Mesenchymal stem cell (in vitro differentiated cells and primary cell): ENCODE results near the gene MED10.

ENCODE experiments used
- DNase-seq: peaks from one replicate; pipeline ENCODE4 v3.0.0-alpha.2; 2013
- H2AFZ ChIP-seq: one replicate; pipeline ENCODE4 v1.6.1; 2013; ENCODE audit warnings: low read depth, mild to moderate bottlenecking, control low read depth, inconsistent platforms, low read length, moderate library complexity
- H2AK5ac ChIP-seq: 2 replicates; pipeline ENCODE4 v1.6.1; 2013; ENCODE audit warnings: low read length, moderate library complexity, mild to moderate bottlenecking, inconsistent platforms; ENCODE audit not compliant: severe bottlenecking
- H2BK120ac ChIP-seq: one replicate; pipeline ENCODE4 v1.6.1; 2013; ENCODE audit warnings: low read depth, mild to moderate bottlenecking, inconsistent platforms, low read length, moderate library complexity
- H2BK12ac ChIP-seq, 2 experiments: one replicate each; pipeline ENCODE4 v1.6.1; 2013; ENCODE audit warnings: inconsistent platforms in 2 of 2, low read length in 2 of 2, mild to moderate bottlenecking in 2 of 2, moderate library complexity in 2 of 2, control low read depth in 1 of 2
- H2BK15ac ChIP-seq: one replicate; pipeline ENCODE4 v1.6.1; 2013; ENCODE audit warnings: mild to moderate bottlenecking, low read depth, inconsistent platforms; ENCODE audit not compliant: poor library complexity, severe bottlenecking
- H2BK5ac ChIP-seq: 2 replicates; pipeline ENCODE4 v1.6.1; 2013; ENCODE audit warnings: low read depth, mild to moderate bottlenecking, low read length, control low read depth, inconsistent platforms; ENCODE audit not compliant: poor library complexity, severe bottlenecking
- H3K14ac ChIP-seq, 2 experiments: one replicate each; pipeline ENCODE4 v1.6.1; 2013; ENCODE audit warnings: inconsistent platforms in 2 of 2, low read length in 2 of 2, control low read depth in 1 of 2, mild to moderate bottlenecking in 1 of 2, moderate library complexity in 1 of 2
- H3K18ac ChIP-seq, 2 experiments: one replicate each; pipeline ENCODE4 v1.6.1; 2013; ENCODE audit warnings: inconsistent platforms in 2 of 2, low read length in 2 of 2, control low read depth in 1 of 2, low read depth in 1 of 2, mild to moderate bottlenecking in 1 of 2
- H3K23ac ChIP-seq, 2 experiments: one replicate each; pipeline ENCODE4 v1.6.1; 2013; ENCODE audit warnings: inconsistent platforms in 2 of 2, low read length in 2 of 2, mild to moderate bottlenecking in 2 of 2, moderate library complexity in 2 of 2, control low read depth in 1 of 2
- H3K27ac ChIP-seq: 2 replicates; pipeline ENCODE4 v1.5.1; 2013; ENCODE audit warnings: mild to moderate bottlenecking, moderate library complexity, low read length, control low read depth, inconsistent platforms; ENCODE audit not compliant: poor library complexity, severe bottlenecking
- H3K27me3 ChIP-seq, 2 experiments: 2 replicates each; pipeline versions ENCODE4 v1.6.1 to v1.7.0; 2013; ENCODE audit warnings: low read length in 2 of 2, mild to moderate bottlenecking in 2 of 2, moderate library complexity in 2 of 2, control low read depth in 1 of 2, inconsistent platforms in 1 of 2; ENCODE audit not compliant: control insufficient read depth in 1 of 2, insufficient read depth in 1 of 2
- H3K36me3 ChIP-seq, 2 experiments: 2 replicates each; pipeline versions ENCODE4 v1.6.1 to v1.7.0; 2013; ENCODE audit warnings: low read length in 2 of 2, control low read depth in 1 of 2, inconsistent platforms in 1 of 2, low read depth in 1 of 2, mild to moderate bottlenecking in 1 of 2; ENCODE audit not compliant: insufficient read depth in 2 of 2, control insufficient read depth in 1 of 2
- H3K4ac ChIP-seq, 2 experiments: one replicate each; pipeline ENCODE4 v1.6.1; 2013; ENCODE audit warnings: inconsistent platforms in 2 of 2, low read length in 2 of 2, mild to moderate bottlenecking in 2 of 2, moderate library complexity in 2 of 2, control low read depth in 1 of 2, low read depth in 1 of 2
- H3K4me1 ChIP-seq: 2 replicates; pipeline ENCODE4 v1.6.1; 2013; ENCODE audit warnings: low read depth, low read length, control low read depth; ENCODE audit not compliant: control insufficient read depth, insufficient read depth
- H3K4me2 ChIP-seq: 2 replicates; pipeline ENCODE4 v1.6.1; 2013; ENCODE audit warnings: low read length, mild to moderate bottlenecking, inconsistent platforms; ENCODE audit not compliant: poor library complexity, severe bottlenecking
- H3K4me3 ChIP-seq, 2 experiments: 2 replicates each; pipeline versions ENCODE4 v1.5.1 to v1.7.0; 2013; ENCODE audit warnings: low read length in 2 of 2, mild to moderate bottlenecking in 2 of 2, control low read depth in 1 of 2, low read depth in 1 of 2; ENCODE audit not compliant: insufficient read depth in 1 of 2
- H3K79me1 ChIP-seq: replicated peaks from 2 replicates; pipeline ENCODE4 v1.6.1; 2013; ENCODE audit warnings: mild to moderate bottlenecking, control low read depth, low read length, inconsistent platforms; ENCODE audit not compliant: poor library complexity, severe bottlenecking
- H3K9ac ChIP-seq: 2 replicates; pipeline ENCODE4 v1.7.0; 2013; ENCODE audit warnings: mild to moderate bottlenecking, low read length, moderate library complexity
- H3K9me3 ChIP-seq: 2 replicates; pipeline ENCODE4 v1.7.0; 2013; ENCODE audit warnings: mild to moderate bottlenecking, low read length; ENCODE audit not compliant: control insufficient read depth
- H4K8ac ChIP-seq: one replicate; pipeline ENCODE4 v1.6.1; 2013; ENCODE audit warnings: inconsistent platforms, mild to moderate bottlenecking, low read length, moderate library complexity
- H4K91ac ChIP-seq: one replicate; pipeline ENCODE4 v1.6.1; 2013; ENCODE audit warnings: mild to moderate bottlenecking, low read length, inconsistent platforms
- WGBS: methylation state at CpG from one replicate; pipeline ENCODE4 v1.1.7; 2013; ENCODE audit warnings: mixed read lengths; 5-methylcytosine and 5-hydroxymethylcytosine counted together

MED10 gene

GRCh38 chr5:6395621-6396020 is 17.3 kb upstream of the MED10 start:
- Histone ChIP-seq H2BK120ac (no peak overlapping the region), H2BK15ac (no peak overlapping the region), H3K27me3 (peaks cover 9 to 46% of the 10 kb centered on the region in 2 experiments), H3K23ac (no peak overlapping the region), H2BK12ac (no peak overlapping the region), H3K79me1 (no peaks in the 10 kb centered on the region), H3K36me3 (no peaks in the 10 kb centered on the region), H3K4me1 (no peaks in the 10 kb centered on the region), H3K9ac (no peak overlapping the region), H4K8ac (no peak overlapping the region), H3K4ac (no peak overlapping the region), H3K9me3 (no peaks in the 10 kb centered on the region), H3K4me2 (no peak overlapping the region), H4K91ac (no peak overlapping the region), H3K4me3 (no peak overlapping the region), H3K14ac (no peak overlapping the region), H2BK5ac (no peak overlapping the region), H3K27ac (no peak overlapping the region), H2AFZ (no peak overlapping the region), H3K18ac (no peak overlapping the region), H2AK5ac (no peak overlapping the region)
- 68% methylated on average over 1 of the region's 3 CpGs for WGBS
- no peak for DNase-seq

GRCh38 chr5:6395102-6395445 is 16.7 kb upstream of the MED10 start:
- H3K14ac ChIP-seq, result no peak overlapping the region
- no peak overlapping the region for H4K8ac ChIP-seq
- peaks cover 4 to 50% of the 10 kb centered on the region in 2 experiments for H3K27me3 ChIP-seq
- no peaks in the 10 kb centered on the region for H3K36me3 ChIP-seq
- no peaks in the 10 kb centered on the region for H3K9me3 ChIP-seq
- H2BK12ac ChIP-seq, result no peak overlapping the region
- H3K4me2 ChIP-seq, result no peak overlapping the region
- H3K79me1 ChIP-seq, result no peaks in the 10 kb centered on the region
- 64% methylated on average over 7 of the region's 7 CpGs for WGBS
- H2AFZ ChIP-seq, result no peak overlapping the region
- H3K27ac ChIP-seq, result no peak overlapping the region
- no peak for DNase-seq
- H3K4me1 ChIP-seq, result no peaks in the 10 kb centered on the region
- H4K91ac ChIP-seq, result no peak overlapping the region
- no peak overlapping the region for H2BK120ac ChIP-seq
- no peak overlapping the region for H2BK15ac ChIP-seq
- no peak overlapping the region for H3K4me3 ChIP-seq
- H3K4ac ChIP-seq, result no peak overlapping the region
- no peak overlapping the region for H3K18ac ChIP-seq
- no peak overlapping the region for H3K9ac ChIP-seq
- no peak overlapping the region for H3K23ac ChIP-seq
- no peak overlapping the region for H2BK5ac ChIP-seq
- H2AK5ac ChIP-seq, result no peak overlapping the region

DNA sequence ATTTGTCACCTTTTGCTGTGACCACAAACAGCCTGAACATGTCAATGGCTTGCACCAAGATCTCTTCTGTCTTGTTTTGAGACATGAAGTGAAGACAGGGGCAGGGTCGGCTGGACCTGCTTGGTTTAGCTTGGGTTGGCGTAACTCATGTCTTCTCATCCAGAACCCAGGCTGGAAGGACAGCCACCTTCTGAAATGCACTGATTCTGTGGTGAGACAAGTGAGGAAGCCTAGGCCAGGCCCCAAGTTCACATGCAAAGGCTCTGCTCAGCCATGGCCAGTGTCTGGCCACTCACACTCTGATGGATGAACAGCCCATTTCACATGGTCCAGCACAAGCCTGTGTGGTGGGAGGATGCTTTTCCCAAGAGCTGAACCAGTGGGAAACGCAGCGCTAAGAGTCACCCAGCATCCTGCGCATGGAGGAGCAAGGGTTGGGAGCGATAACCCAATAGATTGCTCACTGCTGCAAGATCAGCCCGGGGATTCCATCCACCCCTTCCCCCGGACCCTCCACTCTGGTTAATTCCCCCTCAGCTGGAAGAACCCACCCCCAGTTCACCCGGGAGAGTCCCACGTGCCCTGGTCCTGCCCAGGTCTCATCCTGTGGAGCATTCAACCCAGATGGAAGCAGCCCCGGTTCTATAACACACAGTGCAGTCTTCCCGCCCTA is 16.2 kb upstream of the MED10 start:
- no peak overlapping the region for H2BK5ac ChIP-seq
- no peaks in the 10 kb centered on the region for H3K79me1 ChIP-seq
- no peaks in the 10 kb centered on the region for H3K9me3 ChIP-seq
- no peak overlapping the region for H3K9ac ChIP-seq
- no peak overlapping the region for H2BK15ac ChIP-seq
- H3K4me3 ChIP-seq, result no peak overlapping the region
- 78% methylated on average over 12 of the region's 12 CpGs for WGBS
- H4K8ac ChIP-seq, result no peak overlapping the region
- no peak overlapping the region for H3K4me2 ChIP-seq
- H3K27me3 ChIP-seq, result peaks cover 4 to 53% of the 10 kb centered on the region in 2 experiments
- no peak overlapping the region for H2AFZ ChIP-seq
- no peak overlapping the region for H3K27ac ChIP-seq
- no peak overlapping the region for H3K14ac ChIP-seq
- no peak for DNase-seq
- H3K23ac ChIP-seq, result no peak overlapping the region
- no peak overlapping the region for H2BK120ac ChIP-seq
- no peak overlapping the region for H4K91ac ChIP-seq
- no peak overlapping the region for H3K18ac ChIP-seq
- no peak overlapping the region for H3K4ac ChIP-seq
- H2AK5ac ChIP-seq, result no peak overlapping the region
- no peak overlapping the region for H2BK12ac ChIP-seq
- H3K36me3 ChIP-seq, result no peaks in the 10 kb centered on the region
- H3K4me1 ChIP-seq, result no peaks in the 10 kb centered on the region

DNA sequence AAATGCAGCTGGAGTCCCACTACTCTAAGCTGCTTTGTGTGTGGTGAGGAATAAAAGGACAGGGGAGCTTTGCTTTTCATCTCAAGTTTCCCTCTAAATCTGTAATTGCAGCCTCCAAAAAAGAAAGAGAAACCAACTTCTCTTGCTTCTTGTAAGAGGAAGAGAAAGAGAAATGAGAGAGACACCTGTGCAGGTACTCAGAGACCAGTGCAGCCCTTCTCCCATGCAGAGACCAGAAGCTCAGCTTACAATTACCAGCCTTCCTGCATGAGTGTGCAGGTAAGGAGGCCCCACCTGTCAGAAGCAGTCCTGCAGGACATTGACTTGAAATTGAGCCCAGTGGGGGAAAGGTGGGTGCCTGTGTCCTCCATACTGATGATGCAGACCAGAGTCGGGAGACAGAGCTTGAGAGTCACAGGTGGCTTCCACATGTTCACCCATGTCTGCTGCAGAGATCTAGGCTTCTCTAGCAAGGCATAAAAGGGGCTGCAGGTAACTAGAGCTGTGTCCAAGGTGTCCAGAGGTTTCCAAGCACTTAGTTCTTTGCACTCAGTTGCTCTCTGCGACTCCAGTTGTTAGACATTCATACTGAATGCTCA is 15.3 kb upstream of the MED10 start:
- Histone ChIP-seq H3K79me1 (no peaks in the 10 kb centered on the region), H4K91ac (no peak overlapping the region), H3K27ac (no peak overlapping the region), H4K8ac (no peak overlapping the region), H2BK15ac (no peak overlapping the region), H3K36me3 (no peaks in the 10 kb centered on the region), H3K14ac (no peak overlapping the region), H2BK5ac (no peak overlapping the region), H3K4me2 (no peak overlapping the region), H2AFZ (no peak overlapping the region), H3K9me3 (no peaks in the 10 kb centered on the region), H3K18ac (no peak overlapping the region), H2BK120ac (no peak overlapping the region), H3K27me3 (peaks cover 4 to 53% of the 10 kb centered on the region in 2 experiments), H2AK5ac (no peak overlapping the region), H3K23ac (no peak overlapping the region), H3K4me3 (no peak overlapping the region), H2BK12ac (no peak overlapping the region), H3K9ac (no peak overlapping the region), H3K4me1 (no peaks in the 10 kb centered on the region), H3K4ac (no peak overlapping the region)
- WGBS, result 82% methylated on average over 2 of the region's 2 CpGs
- no peak for DNase-seq
